Activated CD8-positive, alpha-beta T cell treated with anti-CD3 and anti-CD28 coated beads, Interleukin-2, amount 10 ng/mL, durations not matched to agents 7 days and 5 days (primary cell): Measurements from ENCODE around the gene SERPINH1. TPM values are rescaled to one million over a fixed set of nuclear protein-coding genes. Genes with fewer than 3 reads are reported as not detected.

Experiments
- ATAC-seq: fragments of 150-1000 bp; cut with Tn5 transposase; one replicate; pipeline ENCODE4 v1.10.0; 2021; ENCODE audit warnings: moderate library complexity
- CTCF ChIA-PET: fragments of 350-600 bp; sonication (Branson Sonifier 250); formaldehyde crosslinking; loops from one replicate; lab custom pipeline; 2021; ENCODE audit warnings: antibody characterized with exemption; lab: Charles Lee
- POLR2A ChIA-PET: fragments of 350-600 bp; sonication (Branson Sonifier 250); formaldehyde crosslinking; loops from one replicate; lab custom pipeline; 2021; ENCODE audit warnings: antibody characterized with exemption; lab: Charles Lee
- DNase-seq: peaks from one replicate; pipeline ENCODE4 v3.0.0-alpha.2; 2020
- H3K27ac Mint-ChIP-seq: one replicate; pipeline ENCODE4 v1.8.0; 2021; ENCODE audit warnings: mild to moderate bottlenecking, mixed read lengths
- H3K27me3 Mint-ChIP-seq: one replicate; pipeline ENCODE4 v1.8.0; 2021; ENCODE audit warnings: low read depth, mixed read lengths
- H3K36me3 Mint-ChIP-seq: one replicate; pipeline ENCODE4 v1.8.0; 2021; ENCODE audit warnings: low read depth, mixed read lengths
- H3K4me1 Mint-ChIP-seq: one replicate; pipeline ENCODE4 v1.8.0; 2021; ENCODE audit warnings: low read depth, mixed read lengths
- H3K4me3 Mint-ChIP-seq: one replicate; pipeline ENCODE4 v1.8.0; 2021; ENCODE audit warnings: mild to moderate bottlenecking, mixed read lengths
- H3K9me3 Mint-ChIP-seq: one replicate; pipeline ENCODE4 v1.8.0; 2022; ENCODE audit warnings: mixed read lengths; ENCODE audit not compliant: insufficient read depth
- total RNA-seq, 2 experiments: library from RNA; stranded (reverse); gene quantifications; one replicate each; pipeline ENCODE4 v1.2.3, GENCODE V29; 2021

SERPINH1 gene
- total RNA-seq, 2 experiments from 2014 or later = 9.3 to 10.8 TPM

GRCh38 chr11:75603791-75604736 lies 42.0 kb downstream of the SERPINH1 start:
- DNase-seq (no peak), ATAC-seq (no peak)
- CTCF ChIA-PET = no interaction called here
- H3K27me3 Mint-ChIP-seq = peaks cover 23% of the 10 kb centered on the region
- no peaks in the 10 kb centered on the region for H3K36me3 Mint-ChIP-seq
- H3K27ac Mint-ChIP-seq = no peak overlapping the region
- no peaks in the 10 kb centered on the region for H3K9me3 Mint-ChIP-seq
- POLR2A ChIA-PET = no interaction called here
- peaks cover 2% of the 10 kb centered on the region for H3K4me1 Mint-ChIP-seq
- no peak overlapping the region for H3K4me3 Mint-ChIP-seq

DNA sequence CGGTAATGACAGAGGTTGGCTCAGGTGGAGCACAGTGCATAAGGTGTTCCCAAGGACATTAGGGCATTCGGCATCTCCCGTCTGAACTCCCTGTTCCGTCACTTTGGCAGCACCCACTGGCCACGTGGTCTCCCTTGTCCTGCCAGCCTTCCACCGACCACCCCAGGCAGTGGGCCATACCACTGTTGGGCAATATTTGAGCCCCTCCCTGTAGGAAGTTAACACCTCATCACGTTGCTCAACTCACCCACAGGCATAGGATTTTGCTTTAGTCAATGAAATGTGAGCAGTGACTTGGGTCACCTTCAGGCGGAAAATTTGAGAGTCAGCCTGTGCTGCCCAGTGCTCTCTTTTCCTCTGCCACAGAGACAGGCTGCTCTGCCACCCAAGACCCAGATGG lies 44.0 kb downstream of the SERPINH1 start:
- Mint-ChIP-seq H3K4me1 (peaks cover 2% of the 10 kb centered on the region), H3K27me3 (peaks cover 25% of the 10 kb centered on the region), H3K9me3 (no peaks in the 10 kb centered on the region), H3K4me3 (no peak overlapping the region), H3K36me3 (no peaks in the 10 kb centered on the region), H3K27ac (no peak overlapping the region)
- ChIA-PET POLR2A (no interaction called here), CTCF (no interaction called here)
- DNase-seq (no peak), ATAC-seq (no peak)

- no peaks in the 10 kb centered on the region for H3K9me3 Mint-ChIP-seq
- no peaks in the 10 kb centered on the region for H3K36me3 Mint-ChIP-seq
- DNase-seq (no peak), ATAC-seq (no peak)
- H3K4me1 Mint-ChIP-seq = no peaks in the 10 kb centered on the region
- peaks cover 27% of the 10 kb centered on the region for H3K27me3 Mint-ChIP-seq
- H3K4me3 Mint-ChIP-seq = no peak overlapping the region
- POLR2A ChIA-PET = no interaction called here
- CTCF ChIA-PET = interaction anchor here (1.3 kb wide), 1 partner anchor 16 kb away, joined by 3 read pairs; no protein-coding TSS in a partner anchor
- no peak overlapping the region for H3K27ac Mint-ChIP-seq
Observed at GRCh38 chr11:75611823-75612222, 49.8 kb downstream of the SERPINH1 start.

- CTCF ChIA-PET = interaction anchor here (1.3 kb wide), 1 partner anchor 18 kb away, joined by 4 read pairs; no protein-coding TSS in a partner anchor
- no peak for DNase-seq
- POLR2A ChIA-PET = no interaction called here
- Mint-ChIP-seq H3K27ac (no peak overlapping the region), H3K4me3 (no peak overlapping the region), H3K36me3 (no peaks in the 10 kb centered on the region), H3K4me1 (no peaks in the 10 kb centered on the region), H3K9me3 (no peaks in the 10 kb centered on the region), H3K27me3 (peaks cover 13% of the 10 kb centered on the region)
- ATAC-seq = no peak
Observed at GRCh38 chr11:75615751-75616150, 53.7 kb downstream of the SERPINH1 start.

DNA sequence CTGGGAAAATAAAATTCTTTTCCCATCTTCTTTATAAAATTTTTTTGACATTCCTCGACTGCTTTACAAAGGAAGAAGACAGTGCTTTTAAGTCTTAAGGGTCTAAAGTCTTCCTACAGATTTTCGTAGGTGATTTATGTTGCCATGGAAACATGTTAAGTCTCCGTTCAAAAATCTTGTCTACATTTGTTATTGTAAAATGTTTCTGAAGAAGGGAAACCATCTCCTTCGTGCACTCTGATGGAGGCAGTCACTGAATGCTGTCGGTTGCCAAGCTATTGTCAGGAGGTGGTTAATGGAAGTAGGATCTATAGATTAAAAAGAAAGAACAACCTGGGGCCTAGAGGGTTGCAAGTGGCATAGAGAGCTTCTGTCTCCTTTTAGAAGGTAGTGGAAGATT lies 54.2 kb downstream of the SERPINH1 start:
- Mint-ChIP-seq H3K27me3 (peaks cover 15% of the 10 kb centered on the region), H3K9me3 (no peaks in the 10 kb centered on the region), H3K4me1 (no peaks in the 10 kb centered on the region), H3K4me3 (no peak overlapping the region), H3K27ac (no peak overlapping the region), H3K36me3 (no peaks in the 10 kb centered on the region)
- no peak for ATAC-seq
- CTCF ChIA-PET = no interaction called here
- POLR2A ChIA-PET = no interaction called here
- no peak for DNase-seq

Other genes starting within 250 kb of the SERPINH1 start
- gene ARRB1, start 210.6 kb upstream of the SERPINH1 start, total RNA-seq = 10 to 100 TPM; 69.4 to 82.6 TPM
- 1,000 to 10,000 TPM; 2,820 to 2,871 TPM for gene RPS3, start 162.7 kb upstream of the SERPINH1 start, total RNA-seq
- gene KLHL35, start 129.1 kb upstream of the SERPINH1 start, total RNA-seq = under 1 TPM; 0.26 to 0.31 TPM
- 10 to 100 TPM; 23.1 to 26.6 TPM for gene GDPD5, start 36.3 kb upstream of the SERPINH1 start, total RNA-seq
- gene MAP6, start 106.8 kb downstream of the SERPINH1 start, total RNA-seq = not detected
- not detected for gene MOGAT2, start 155.6 kb downstream of the SERPINH1 start, total RNA-seq
- under 1 TPM; 0.37 to 0.76 TPM for gene DGAT2, start 206.5 kb downstream of the SERPINH1 start, total RNA-seq